ENCODE data around the gene RAPGEF2. TPM values are rescaled to one million over a fixed set of nuclear protein-coding genes. Genes with fewer than 3 reads are reported as not detected.

RAPGEF2 gene
- total and polyA plus RNA-seq, 10 of the 15 experiments (the other 5 are each of a cell fraction or from before 2014, with no cell fraction given): 0.31 to 24.0 (median 2.9) TPM

DNA sequence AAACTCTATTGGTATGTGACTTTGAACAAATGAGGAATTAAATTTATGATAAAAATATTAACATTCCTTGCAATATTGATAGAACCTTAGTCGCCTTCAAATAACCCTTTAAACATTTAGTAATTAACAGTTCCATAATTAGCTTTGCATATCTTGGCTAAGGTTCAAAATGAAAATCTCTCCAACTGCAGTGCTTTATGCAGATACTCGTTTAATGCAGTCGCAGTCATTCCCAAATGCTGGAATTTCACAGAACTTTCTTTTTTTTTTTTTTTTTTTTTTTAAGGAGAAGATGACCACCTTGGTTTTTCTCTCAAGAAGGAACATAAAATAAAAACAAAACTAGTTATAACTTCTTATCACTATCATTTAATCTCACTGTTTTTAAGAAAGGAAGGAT, 5.2 kb downstream of the RAPGEF2 start:
- POLR2A ChIA-PET: no interaction called here
- peaks cover 2% of the 10 kb centered on the region for H3K9me3 ChIP-seq (replicated peaks; ENCODE audit: control insufficient read depth, insufficient read depth, low read length)
- FAIRE-seq: no peak

More for the DNA sequence above, 5.2 kb downstream of the RAPGEF2 start:
- Histone ChIP-seq H3K36me3 (ENCODE audit: control insufficient read depth in 2 of 2, insufficient read depth in 2 of 2, low read length in 1 of 2) (no peaks in the 10 kb centered on the region), H3K27ac (ENCODE audit: control insufficient read depth, insufficient read depth) (peak overlapping the region; percentile 2; the same call in 1 of the 2 replicates), H3K9ac (ENCODE audit: control insufficient read depth, insufficient read depth, low read length) (no peak overlapping the region), H3K27me3 (replicated peaks in 1 of 2; ENCODE audit: control insufficient read depth in 2 of 2, insufficient read depth in 2 of 2, low read length in 1 of 2) (no peaks in the 10 kb centered on the region), H4K20me1 (ENCODE audit: control insufficient read depth, insufficient read depth) (no peaks in the 10 kb centered on the region; the same call in 1 of the 2 replicates), H3K79me2 (ENCODE audit: control insufficient read depth, insufficient read depth, low read length) (peaks cover 94% of the 10 kb centered on the region), H3K4me1 (ENCODE audit: control insufficient read depth, insufficient read depth, low read length) (no peaks in the 10 kb centered on the region), H2AFZ (ENCODE audit: control insufficient read depth, low read depth, low read length) (no peak overlapping the region), H3K4me3 (no peak overlapping the region), H3K4me2 (ENCODE audit: control insufficient read depth, insufficient read depth) (peak overlapping the region; percentile 73)
- WGBS (ENCODE audit: insufficient coverage, insufficient replicate concordance, low lambda C conversion rate, missing lambda C conversion rate): 82% methylated on average over 3 of the region's 3 CpGs
- no peak for DNase-seq (ENCODE audit: low read depth, low spot score)
- intact Hi-C loops (cut with micrococcal nuclease; ENCODE audit: unreplicated experiment): loop anchor here (5.0 kb wide), 1 partner anchor 91 kb away; no protein-coding TSS in a partner anchor
- TF ChIP-seq, protein P1, sequence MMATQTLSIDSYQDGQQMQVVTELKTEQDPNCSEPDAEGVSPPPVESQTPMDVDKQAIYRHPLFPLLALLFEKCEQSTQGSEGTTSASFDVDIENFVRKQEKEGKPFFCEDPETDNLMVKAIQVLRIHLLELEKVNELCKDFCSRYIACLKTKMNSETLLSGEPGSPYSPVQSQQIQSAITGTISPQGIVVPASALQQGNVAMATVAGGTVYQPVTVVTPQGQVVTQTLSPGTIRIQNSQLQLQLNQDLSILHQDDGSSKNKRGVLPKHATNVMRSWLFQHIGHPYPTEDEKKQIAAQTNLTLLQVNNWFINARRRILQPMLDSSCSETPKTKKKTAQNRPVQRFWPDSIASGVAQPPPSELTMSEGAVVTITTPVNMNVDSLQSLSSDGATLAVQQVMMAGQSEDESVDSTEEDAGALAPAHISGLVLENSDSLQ (IDR thresholded peaks at IDR 0.05): no peak
- TF ChIP-seq MEF2B (IDR thresholded peaks at IDR 0.05; ENCODE audit: partially characterized antibody, poor library complexity, severe bottlenecking) (no peak), IKZF2 (IDR thresholded peaks at IDR 0.05) (peak; percentile 51 to 63; a peak in 2 of 4 replicates), KDM1A (IDR thresholded peaks at IDR 0.05; ENCODE audit: borderline replicate concordance) (no peak), NR2C1 (IDR thresholded peaks at IDR 0.05) (no peak), BHLHE40 (IDR thresholded peaks at IDR 0.05; ENCODE audit: borderline replicate concordance in 1 of 2, low read depth in 2 of 2, low read length in 1 of 2) (no peak)
- TF ChIP-seq, protein P2, sequence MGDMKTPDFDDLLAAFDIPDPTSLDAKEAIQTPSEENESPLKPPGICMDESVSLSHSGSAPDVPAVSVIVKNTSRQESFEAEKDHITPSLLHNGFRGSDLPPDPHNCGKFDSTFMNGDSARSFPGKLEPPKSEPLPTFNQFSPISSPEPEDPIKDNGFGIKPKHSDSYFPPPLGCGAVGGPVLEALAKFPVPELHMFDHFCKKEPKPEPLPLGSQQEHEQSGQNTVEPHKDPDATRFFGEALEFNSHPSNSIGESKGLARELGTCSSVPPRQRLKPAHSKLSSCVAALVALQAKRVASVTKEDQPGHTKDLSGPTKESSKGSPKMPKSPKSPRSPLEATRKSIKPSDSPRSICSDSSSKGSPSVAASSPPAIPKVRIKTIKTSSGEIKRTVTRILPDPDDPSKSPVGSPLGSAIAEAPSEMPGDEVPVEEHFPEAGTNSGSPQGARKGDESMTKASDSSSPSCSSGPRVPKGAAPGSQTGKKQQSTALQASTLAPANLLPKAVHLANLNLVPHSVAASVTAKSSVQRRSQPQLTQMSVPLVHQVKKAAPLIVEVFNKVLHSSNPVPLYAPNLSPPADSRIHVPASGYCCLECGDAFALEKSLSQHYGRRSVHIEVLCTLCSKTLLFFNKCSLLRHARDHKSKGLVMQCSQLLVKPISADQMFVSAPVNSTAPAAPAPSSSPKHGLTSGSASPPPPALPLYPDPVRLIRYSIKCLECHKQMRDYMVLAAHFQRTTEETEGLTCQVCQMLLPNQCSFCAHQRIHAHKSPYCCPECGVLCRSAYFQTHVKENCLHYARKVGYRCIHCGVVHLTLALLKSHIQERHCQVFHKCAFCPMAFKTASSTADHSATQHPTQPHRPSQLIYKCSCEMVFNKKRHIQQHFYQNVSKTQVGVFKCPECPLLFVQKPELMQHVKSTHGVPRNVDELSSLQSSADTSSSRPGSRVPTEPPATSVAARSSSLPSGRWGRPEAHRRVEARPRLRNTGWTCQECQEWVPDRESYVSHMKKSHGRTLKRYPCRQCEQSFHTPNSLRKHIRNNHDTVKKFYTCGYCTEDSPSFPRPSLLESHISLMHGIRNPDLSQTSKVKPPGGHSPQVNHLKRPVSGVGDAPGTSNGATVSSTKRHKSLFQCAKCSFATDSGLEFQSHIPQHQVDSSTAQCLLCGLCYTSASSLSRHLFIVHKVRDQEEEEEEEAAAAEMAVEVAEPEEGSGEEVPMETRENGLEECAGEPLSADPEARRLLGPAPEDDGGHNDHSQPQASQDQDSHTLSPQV (IDR thresholded peaks at IDR 0.05): no peak
- ChIA-PET SMC1A (ENCODE audit: uncharacterized antibody, unreplicated experiment) (interaction anchor here (0.6 to 2.8 kb wide), 11 partner anchors 12 to 250 kb away, joined by 3 to 22 read pairs (median 5); no protein-coding TSS in a partner anchor), RAD21 (ENCODE audit: unreplicated experiment) (interaction anchor here (0.5 to 2.5 kb wide), 8 partner anchors 12 to 92 kb away, joined by 3 to 13 read pairs (median 3); no protein-coding TSS in a partner anchor), CTCF (interaction anchor here (0.9 to 1.2 kb wide), 2 partner anchors 59 to 74 kb away, joined by 3 read pairs; no protein-coding TSS in a partner anchor)
- in situ Hi-C loops (cut with MboI): no loop called here
- ATAC-seq: no peak
- no TSS peak for BruUV-seq (replicated peaks)
